Lower lobe of right lung (tissue), 2 donors: ENCODE data around the gene TUBB6. TPM values are rescaled to one million over a fixed set of nuclear protein-coding genes. Genes with fewer than 3 reads are reported as not detected.
A peak's percentile ranks its signal among the peaks of the same experiment; 100 is the strongest.

Experiments used
- ATAC-seq, 2 donors: fragments of 200-7000 bp; cut with Tn5 transposase; one replicate each; pipeline ENCODE4 v1.9.1; 2020 to 2022; ENCODE audit warnings: mild to moderate bottlenecking in 2 of 2, moderate library complexity in 2 of 2
- DNase-seq: peaks from one replicate; pipeline ENCODE4 v3.0.0-alpha.2; 2020
- H3K27ac ChIP-seq: fragments of 200-600 bp; one replicate; pipeline ENCODE4 v1.8.0; 2022
- H3K27me3 ChIP-seq: fragments of 200-600 bp; one replicate; pipeline ENCODE4 v1.8.0; 2022; ENCODE audit warnings: low read depth
- H3K36me3 ChIP-seq: fragments of 200-600 bp; one replicate; pipeline ENCODE4 v1.8.0; 2022; ENCODE audit warnings: mild to moderate bottlenecking
- H3K4me1 ChIP-seq: fragments of 200-600 bp; one replicate; pipeline ENCODE4 v1.8.0; 2022
- H3K4me3 ChIP-seq: fragments of 200-600 bp; one replicate; pipeline ENCODE4 v1.8.0; 2022; ENCODE audit warnings: mild to moderate bottlenecking
- H3K9me3 ChIP-seq: fragments of 200-600 bp; one replicate; pipeline ENCODE4 v1.8.0; 2022
- CTCF ChIP-seq: fragments of 200-600 bp; IDR thresholded peaks from one replicate; pipeline ENCODE4 v1.8.0; 2022; ENCODE audit warnings: antibody characterized with exemption, mild to moderate bottlenecking
- intact Hi-C: fragments of 100-400 bp; cut with DNase I; formaldehyde crosslinking; loops from one replicate; pipeline ENCODE4 v1.11.0; 2022
- total RNA-seq: library from RNA; stranded (reverse); fragmentation: NEBNext Ultra II Directional; extraction: Animal tissue kit (Norgen Biotek cat#: 25700); gene quantifications from one replicate; pipeline ENCODE4 v1.2.1, GENCODE V29; 2021
- donor health status: DM: no; HTN: yes; CAD: no; lungs with severe emphysema.

TUBB6 gene
- total RNA-seq, 1 donor from 2014 or later, result 92.9 TPM

- H3K36me3 ChIP-seq, result peaks cover 82% of the 10 kb centered on the region
- intact Hi-C loops, result no loop called here
- ATAC-seq, result no peak
Observed at GRCh38 chr18:12330766-12331165, 22.7 kb downstream of the TUBB6 start.

GRCh38 chr18:12333506-12334290, 25.7 kb downstream of the TUBB6 start:
- DNase-seq, result no peak
- Histone ChIP-seq H3K27me3 (no peaks in the 10 kb centered on the region), H3K4me1 (no peaks in the 10 kb centered on the region), H3K4me3 (no peak overlapping the region), H3K36me3 (peaks cover 80% of the 10 kb centered on the region), H3K9me3 (no peaks in the 10 kb centered on the region), H3K27ac (no peak overlapping the region)
- ATAC-seq, result peak; percentile 11 to 13
- intact Hi-C loops, result no loop called here
- no peak for TF ChIP-seq CTCF

More at GRCh38 chr18:12330766-12331165, 22.7 kb downstream of the TUBB6 start:
- DNase-seq, result no peak
- no peak overlapping the region for H3K27ac ChIP-seq
- H3K4me3 ChIP-seq, result no peak overlapping the region
- no peaks in the 10 kb centered on the region for H3K27me3 ChIP-seq
- H3K9me3 ChIP-seq, result no peaks in the 10 kb centered on the region
- peaks cover 7% of the 10 kb centered on the region for H3K4me1 ChIP-seq
- TF ChIP-seq CTCF, result no peak

- H3K27ac ChIP-seq, result no peak overlapping the region
- H3K9me3 ChIP-seq, result no peaks in the 10 kb centered on the region
- H3K4me3 ChIP-seq, result no peak overlapping the region
- peaks cover 77% of the 10 kb centered on the region for H3K36me3 ChIP-seq
- H3K27me3 ChIP-seq, result no peaks in the 10 kb centered on the region
- no peak for TF ChIP-seq CTCF
- DNase-seq (no peak), ATAC-seq (no peak)
- no peaks in the 10 kb centered on the region for H3K4me1 ChIP-seq
- intact Hi-C loops, result no loop called here
Observed at GRCh38 chr18:12334366-12334808, 26.3 kb downstream of the TUBB6 start.

- ATAC-seq, result no peak
- intact Hi-C loops, result no loop called here
- Histone ChIP-seq H3K27ac (no peak overlapping the region), H3K4me3 (no peak overlapping the region), H3K4me1 (no peaks in the 10 kb centered on the region), H3K9me3 (no peaks in the 10 kb centered on the region), H3K27me3 (no peaks in the 10 kb centered on the region), H3K36me3 (peaks cover 77% of the 10 kb centered on the region)
- no peak for TF ChIP-seq CTCF
- no peak for DNase-seq
Observed at GRCh38 chr18:12334863-12335262, 26.8 kb downstream of the TUBB6 start.

GRCh38 chr18:12335503-12335902, 27.5 kb downstream of the TUBB6 start:
- Histone ChIP-seq H3K27me3 (no peaks in the 10 kb centered on the region), H3K27ac (no peak overlapping the region), H3K36me3 (peaks cover 78% of the 10 kb centered on the region), H3K4me1 (no peaks in the 10 kb centered on the region), H3K4me3 (no peak overlapping the region), H3K9me3 (no peaks in the 10 kb centered on the region)
- DNase-seq (no peak), ATAC-seq (no peak)
- TF ChIP-seq CTCF, result no peak
- intact Hi-C loops, result no loop called here
